SIG-M5 treated with dmso at 0.1 percent for 504 hours (cell line): ENCODE data around the gene C6orf136.

ENCODE experiments used
- DNase-seq: peaks from one replicate; lab custom pipeline; 2025; ENCODE audit not compliant: unreplicated experiment; lab: John Stamatoyannopoulos, UW

The C6orf136 gene

GRCh38 chr6:30615219-30615957, 31.5 kb upstream of the C6orf136 start:
- DNase-seq, result peak; percentile 80

DNA sequence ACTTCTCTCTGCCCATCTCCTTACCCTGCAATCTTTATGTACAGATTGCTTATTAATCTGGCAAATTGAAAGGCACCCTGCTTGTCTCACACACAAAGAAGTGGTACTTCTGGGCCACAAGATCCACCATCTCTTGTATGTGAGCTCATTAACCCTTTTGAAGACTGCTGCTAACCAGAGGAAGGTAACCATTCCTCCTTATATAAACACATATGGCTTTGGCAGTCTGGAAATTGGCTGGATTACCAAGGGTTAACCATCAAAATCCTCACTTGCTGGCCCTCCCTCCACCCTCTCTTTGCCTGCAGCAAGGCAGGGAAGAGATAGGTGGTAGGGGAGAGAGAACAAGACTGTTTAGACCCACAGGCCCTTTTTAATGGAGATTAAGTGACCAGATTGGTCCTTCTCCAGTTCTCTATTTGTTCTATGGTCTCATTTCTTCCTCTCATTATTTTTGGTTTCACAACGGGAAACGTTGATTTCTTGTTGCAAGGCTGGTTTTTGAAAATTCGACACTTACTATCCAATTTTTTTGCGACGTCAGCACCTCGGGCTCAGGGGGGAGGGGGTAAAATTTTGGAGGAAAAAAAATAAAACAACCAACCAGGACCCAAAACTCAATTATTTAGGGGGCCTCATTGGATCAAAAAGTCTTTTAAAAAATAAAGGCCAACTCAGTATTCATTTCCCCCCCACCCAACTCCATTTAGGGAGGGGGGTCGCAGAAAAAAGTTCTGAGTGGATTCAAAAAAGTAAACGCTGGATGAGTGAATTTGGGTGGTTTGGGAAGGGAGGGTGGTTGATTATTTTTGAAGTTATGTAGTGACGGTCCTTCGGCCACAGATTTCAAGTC, 30.7 kb upstream of the C6orf136 start:
- DNase-seq, result peak; percentile 47

- peak; percentile 99 for DNase-seq
These were observed 29.9 kb upstream of the C6orf136 start, which contains the start of gene PPP1R10 for GRCh38 chr6:30616811-30617564. Gene PPP1R10 (minus strand): TSS chr6:30617243. CDS start chr6:30609944, 7,299 bp downstream.

DNA sequence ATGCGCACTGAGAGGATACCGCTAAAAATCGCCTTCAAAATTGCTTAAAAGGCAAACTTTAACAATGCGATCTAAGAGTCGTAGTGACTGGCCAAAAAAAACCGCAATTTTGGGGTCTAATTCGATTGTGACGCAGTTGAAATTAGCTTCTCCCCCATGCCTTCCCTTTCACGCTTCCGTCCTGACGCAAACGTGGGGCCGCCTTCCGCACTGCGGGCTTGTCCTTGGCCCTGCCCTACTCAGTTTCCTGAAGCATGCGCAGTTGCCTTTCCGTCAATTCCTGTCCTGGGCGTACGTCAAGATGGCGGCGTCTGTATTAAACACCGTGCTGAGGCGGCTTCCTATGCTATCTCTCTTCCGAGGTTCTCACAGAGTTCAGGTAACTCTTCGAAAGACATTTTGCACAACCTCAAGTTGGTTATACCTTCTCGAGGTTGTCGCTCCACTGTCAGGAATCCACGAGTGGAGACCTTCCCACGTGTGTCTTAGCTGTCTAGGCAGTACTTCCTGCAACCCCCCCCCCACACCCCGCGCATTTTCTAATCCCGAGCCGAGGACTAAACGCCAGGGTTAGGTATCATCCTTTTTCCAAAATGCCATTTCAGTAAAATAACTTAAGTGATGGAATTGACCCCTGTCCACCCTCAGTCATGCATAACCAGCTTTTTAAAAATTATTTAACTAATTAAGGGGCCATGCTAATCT, 29.2 kb upstream of the C6orf136 start, which contains the start of gene MRPS18B:
MRPS18B (plus strand) TSS at position 276 of the 705 bp plus-strand sequence; CDS start at position 302, 26 bp downstream.
- DNase-seq, result peak; percentile 96

DNA sequence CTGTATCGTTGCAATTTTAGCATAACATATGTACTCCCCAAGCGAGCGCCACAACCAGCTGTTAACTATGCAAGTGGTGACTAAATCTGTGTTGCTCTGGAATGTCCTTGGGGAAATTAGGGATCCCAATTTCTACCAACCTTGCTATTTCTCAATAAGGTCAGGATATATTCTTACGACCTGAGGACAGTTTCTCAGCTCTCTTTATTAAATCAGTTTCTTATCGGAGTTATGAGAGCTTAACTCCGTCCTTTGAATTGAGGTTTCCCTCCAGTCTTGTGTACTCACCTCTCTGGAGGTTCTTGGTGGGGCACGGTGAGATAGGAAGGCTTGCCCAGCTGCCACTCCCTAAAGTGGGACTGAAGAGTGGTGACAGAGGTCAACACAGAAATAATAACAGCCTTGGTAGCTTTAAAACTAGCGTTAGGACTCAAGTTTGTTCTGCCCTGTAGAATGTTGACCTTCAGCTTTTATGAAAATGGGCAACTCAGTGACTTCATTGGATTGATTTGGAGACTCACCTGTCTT, 28.6 kb upstream of the C6orf136 start:
- DNase-seq, result no peak

- no peak for DNase-seq
These were observed 27.4 kb upstream of the C6orf136 start for GRCh38 chr6:30619561-30619960.

DNA sequence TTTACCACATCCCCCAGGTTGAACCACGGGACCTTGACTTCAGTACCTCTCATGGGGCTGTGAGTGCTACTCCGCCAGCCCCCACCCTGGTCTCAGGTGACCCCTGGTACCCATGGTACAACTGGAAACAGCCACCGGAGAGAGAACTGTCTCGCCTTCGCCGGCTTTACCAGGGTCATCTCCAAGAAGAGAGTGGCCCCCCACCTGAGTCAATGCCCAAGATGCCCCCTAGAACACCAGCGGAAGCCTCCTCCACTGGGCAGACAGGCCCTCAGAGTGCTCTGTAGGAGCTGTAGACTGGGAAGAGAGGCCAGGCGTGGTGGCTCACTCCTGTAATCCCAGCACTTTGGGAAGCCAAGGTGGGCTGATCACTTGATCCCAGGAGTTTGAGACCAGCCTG, 21.4 kb upstream of the C6orf136 start:
- no peak for DNase-seq

DNA sequence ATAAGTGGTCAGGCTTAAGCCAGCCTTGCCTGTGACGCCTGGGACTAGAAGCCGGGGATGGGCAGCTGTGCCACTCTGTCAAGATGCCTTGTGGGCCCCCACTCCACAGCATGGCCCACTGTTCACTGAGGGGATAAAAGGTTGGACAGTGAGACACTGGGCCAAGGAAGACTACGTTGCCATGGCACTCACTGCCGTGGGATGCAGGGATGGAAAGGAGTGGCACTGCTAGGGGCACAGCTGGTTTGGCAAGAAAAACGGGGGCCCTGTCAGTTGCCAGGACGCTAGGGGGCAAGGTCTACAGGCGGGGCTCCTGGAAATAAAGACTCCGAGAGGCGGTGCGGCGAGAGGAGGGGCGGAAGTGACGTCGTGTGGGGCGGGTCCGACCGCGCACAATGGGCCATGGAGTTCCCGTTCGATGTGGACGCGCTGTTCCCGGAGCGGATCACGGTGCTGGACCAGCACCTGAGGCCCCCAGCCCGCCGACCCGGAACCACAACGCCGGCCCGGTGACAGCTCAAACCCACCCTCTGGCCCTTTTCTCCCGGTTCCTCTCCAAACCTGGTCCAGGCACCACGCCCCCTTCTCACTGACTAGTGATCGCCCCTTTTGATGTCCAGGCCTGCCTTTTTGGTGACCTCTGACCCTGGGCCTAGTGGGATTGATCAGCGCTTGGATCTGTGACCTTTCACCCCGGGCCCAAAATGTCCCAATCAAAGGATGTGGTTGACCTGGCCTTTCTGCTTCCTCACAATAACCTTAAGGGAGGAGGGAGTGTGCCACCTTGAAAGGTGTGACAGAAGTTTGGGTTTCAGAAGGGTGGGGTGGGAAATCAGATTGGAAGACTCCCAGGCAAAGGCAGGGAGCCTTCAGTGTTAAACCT, 20.2 kb upstream of the C6orf136 start, which contains the start of gene ATAT1:
ATAT1 (plus strand) TSS at position 391 of the 883 bp plus-strand sequence.
- peak; percentile 80 for DNase-seq

GRCh38 chr6:30635834-30636233, 11.1 kb upstream of the C6orf136 start:
- DNase-seq, result no peak

- DNase-seq, result peak; percentile 6
These were observed 6.5 kb upstream of the C6orf136 start for GRCh38 chr6:30640481-30640880.

- DNase-seq, result no peak
These were observed 5.9 kb upstream of the C6orf136 start for GRCh38 chr6:30641048-30641447.

DNA sequence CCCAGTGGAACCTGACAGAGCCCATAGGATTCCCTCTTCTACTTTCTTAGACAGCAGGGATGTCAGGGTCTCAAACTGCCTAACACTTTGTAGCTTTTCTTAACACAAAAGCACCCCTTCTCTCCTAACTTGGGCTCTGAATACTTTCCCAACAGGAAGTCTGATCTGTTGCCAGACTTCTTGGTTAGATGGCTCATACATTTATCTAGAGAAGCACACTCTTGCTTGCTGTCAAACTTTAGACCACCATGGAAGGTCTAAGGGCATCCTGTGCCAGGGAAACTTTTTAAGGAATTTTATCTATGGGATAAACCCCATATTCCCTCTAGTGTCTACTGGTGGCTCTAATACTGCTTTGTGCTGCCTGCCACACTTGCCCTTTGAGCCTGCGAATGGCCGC, 3.3 kb upstream of the C6orf136 start:
- no peak for DNase-seq

- no peak for DNase-seq
These were observed 2.2 kb upstream of the C6orf136 start for GRCh38 chr6:30644769-30645168.

GRCh38 chr6:30645989-30646388, 944 bp upstream of the C6orf136 start:
- DNase-seq, result no peak

DNA sequence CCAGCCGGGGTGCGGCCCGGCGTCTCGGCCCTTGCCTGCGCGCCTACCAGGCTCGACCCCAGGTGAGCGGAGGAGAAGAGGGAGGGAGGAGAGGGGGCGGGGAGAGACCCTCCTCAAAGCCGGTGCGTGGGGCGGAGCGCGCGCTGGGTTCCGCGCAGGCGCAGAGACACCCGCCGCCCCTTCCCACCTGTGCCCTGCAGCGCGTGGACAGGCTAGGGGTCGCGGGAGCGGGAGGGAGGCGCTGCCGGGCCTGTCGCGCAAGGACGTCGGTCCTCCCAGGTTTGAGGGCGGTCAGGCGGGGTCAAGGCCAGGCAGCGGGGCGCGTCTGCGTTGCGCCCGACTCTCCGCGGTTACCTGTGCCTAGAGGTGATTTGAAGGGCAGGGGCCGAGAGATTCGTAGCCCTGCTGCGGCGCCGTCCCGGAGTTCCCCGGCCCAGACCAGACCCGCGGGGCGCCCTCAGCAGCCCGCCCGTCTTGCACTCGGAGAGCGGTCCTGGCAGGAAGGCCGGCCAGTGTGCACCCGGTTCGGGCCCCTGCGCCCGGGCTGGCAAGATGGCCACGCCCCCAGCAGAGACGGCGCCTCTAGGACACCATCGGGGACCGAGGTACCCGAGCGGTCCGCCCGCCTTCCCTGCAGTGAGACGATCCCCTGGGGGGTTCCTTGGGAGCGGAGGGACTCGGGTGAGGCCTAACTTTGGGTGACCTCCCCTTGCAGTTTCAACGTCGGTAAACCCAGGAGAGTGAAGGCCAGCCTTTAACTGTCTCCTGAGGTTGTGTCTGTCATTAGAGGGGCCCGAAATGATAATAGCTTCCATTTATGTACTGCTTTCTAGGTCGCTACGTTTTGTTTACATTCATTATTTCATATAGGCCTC, 546 bp downstream of the C6orf136 start:
- peak; percentile 33 for DNase-seq

DNA sequence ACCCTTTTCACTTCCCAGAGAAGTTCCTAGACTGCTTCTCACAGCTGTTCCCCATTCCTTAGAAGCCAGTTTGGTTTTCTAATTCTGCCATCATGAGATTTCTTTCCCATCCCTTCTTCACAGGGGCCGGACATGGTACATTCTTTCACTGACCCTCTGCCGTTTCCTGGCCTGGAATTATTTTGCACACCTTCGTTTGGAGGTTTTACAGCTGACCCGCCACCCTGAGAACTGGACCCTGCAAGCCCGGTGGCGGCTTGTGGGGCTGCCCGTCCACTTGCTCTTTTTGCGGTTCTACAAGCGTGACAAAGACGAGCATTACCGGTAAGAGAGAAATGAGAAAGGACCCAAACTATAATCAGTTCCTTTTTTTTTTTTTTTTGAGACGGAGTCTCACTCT, 4.2 kb downstream of the C6orf136 start:
- DNase-seq, result no peak

GRCh38 chr6:30654798-30655742, 8.1 kb downstream of the C6orf136 start:
- DNase-seq, result no peak
